ENCODE data around the gene DGKB.

DGKB gene

DNA sequence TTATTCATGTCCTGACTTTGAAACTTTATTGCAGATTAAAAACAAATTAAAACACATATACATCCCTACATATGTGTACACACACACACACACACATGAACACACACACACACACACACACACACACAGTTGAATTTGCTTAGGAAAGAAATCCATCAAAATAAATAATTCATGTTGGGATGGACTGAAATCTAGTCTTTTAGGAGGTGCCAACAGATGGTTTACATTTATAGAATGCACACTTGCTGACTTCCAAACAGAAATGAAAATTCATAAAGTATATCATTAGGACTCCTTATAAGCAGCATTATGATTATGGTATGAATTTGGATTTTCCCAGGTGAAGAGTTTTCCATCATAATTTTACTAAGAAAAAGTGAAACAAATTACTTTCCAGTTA lies 642.5 kb downstream of the DGKB start:
- no peak for DNase-seq

DNA sequence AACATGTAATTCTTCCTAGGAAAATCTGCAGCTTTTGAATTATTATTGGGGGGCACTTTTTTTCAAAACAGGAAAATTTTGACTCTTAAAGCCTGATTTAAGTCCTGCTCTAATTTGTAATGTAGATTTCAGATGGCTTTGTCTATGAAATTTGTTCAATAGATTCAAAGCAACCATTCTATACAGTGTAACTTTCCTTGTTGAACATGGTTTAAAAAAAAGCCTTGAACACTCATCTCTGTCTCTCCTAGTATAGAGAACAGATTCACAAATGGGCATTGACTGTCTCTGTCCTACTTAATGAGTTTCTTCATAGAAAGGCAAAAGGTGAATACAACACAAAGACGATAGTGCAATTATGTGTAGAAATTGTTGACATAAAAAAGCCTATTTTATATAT lies 643.7 kb downstream of the DGKB start:
- no peak for DNase-seq

DNA sequence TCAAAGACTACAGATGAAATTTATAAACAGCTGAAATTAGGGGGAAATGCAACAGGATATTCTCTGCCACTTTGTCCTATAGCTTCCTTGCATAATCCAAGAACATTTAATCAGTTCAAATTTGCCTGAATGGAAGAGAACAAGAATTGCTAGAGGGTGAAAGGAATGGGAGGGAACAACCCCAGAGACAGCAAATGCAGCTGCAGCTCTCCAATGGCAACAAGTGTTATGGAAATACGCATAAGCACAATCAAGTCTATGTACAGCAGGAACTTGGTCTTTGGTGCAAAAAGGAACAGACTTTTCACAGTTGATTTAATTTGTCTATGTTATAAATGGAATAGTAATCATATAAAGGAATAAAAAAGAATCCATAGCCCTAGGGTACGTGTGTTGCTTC lies 644.1 kb downstream of the DGKB start:
- DNase-seq = no peak

DNA sequence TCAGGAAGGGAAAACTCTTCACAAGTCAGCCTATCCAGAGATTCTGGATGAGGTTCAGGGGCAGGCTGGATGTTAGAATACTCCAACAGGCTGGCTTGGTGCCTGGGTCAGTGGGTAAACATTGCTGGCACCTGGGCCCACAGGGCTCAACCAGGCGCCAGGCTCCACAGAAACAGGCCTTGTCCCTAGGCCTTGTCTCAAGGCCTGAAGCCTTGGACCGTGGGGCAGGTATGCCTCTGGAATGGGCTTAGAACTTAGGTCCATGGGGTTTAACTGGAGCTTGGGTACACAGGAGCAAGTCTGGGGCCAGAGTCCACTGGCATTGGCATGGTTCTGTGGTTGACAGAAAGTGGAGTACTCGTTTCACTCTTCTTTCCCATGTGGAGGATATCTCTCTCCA lies 650.1 kb downstream of the DGKB start:
- no peak for DNase-seq

DNA sequence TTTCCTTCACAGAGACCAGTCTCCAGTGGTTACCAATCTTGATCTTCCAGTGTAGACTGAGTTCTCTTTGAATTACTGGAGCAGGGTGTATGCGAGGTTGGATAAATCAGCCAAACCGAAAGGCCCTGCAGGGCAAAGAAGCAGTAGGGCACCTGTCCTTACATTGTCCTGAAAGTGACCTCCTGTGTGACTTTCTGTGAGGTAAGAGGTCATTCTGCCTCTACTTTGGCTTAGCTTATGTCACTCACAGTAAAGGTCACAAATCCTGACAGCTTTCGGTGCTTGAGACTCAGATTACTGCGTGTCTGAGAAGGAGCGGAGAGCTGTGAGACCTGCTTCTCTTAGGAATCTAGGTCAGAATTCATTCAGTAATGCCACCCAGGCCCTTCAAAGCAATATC lies 660.4 kb downstream of the DGKB start:
- DNase-seq = no peak

DNA sequence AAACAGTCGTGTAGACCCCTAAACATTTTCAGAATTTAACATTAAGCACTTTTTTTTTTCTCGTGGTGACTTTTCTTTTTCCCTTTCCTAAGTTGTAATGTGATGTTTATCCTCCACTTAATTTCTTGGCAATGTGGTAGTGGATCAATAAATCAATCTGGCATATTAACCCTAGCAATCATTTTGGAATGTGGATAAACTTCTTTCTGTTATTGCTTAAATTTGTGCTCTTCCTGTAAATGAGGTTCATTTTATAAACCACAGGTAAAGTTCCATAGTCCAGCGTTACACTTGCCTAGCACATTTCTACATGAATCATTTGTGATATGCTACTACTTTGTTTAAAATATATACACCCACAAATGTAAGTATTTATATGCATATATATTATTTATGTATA lies 665.7 kb downstream of the DGKB start:
- no peak for DNase-seq

DNA sequence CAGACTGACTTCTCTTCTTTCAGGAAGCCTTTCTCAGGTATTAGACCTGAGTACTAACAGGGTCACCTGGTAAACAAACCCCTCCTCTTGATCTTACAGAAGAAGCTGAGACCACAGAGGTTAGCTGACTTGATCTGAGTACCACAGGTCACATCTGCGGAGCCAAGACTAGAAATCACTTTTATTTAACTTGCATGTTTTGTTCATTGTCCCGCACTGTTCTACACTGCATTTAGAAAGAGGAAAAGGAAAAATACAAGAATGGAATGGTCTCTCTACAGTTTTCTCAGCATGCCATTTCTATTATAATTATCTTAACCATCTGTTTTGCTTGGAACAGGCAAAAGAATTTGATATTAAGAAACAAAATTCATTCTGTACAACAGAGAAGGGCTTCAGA lies 667.5 kb downstream of the DGKB start:
- DNase-seq = no peak

DNA sequence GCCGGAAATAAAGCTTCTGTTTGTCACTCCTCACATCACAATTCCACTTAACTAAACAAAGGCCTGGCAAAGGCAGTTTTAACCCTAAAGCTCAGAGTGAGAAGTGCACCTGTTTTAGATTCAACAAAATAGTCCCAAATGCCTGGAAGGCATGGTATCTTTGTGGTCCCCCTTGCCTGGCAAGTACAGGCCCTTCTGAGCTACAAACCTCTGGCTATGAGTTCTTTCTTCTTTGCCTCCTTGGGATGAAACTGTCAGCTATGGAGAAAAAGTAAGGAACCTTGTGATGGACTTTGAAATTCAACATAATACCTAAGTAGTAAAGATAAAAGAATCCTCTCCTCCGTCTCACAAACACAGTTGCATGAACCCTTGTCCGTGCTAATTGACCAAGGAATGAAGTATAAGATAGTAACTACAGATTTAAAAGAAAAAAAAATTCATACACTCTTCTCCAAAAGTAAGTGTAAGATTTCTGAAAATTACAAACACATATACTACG lies 668.6 kb downstream of the DGKB start:
- no peak for DNase-seq

DNA sequence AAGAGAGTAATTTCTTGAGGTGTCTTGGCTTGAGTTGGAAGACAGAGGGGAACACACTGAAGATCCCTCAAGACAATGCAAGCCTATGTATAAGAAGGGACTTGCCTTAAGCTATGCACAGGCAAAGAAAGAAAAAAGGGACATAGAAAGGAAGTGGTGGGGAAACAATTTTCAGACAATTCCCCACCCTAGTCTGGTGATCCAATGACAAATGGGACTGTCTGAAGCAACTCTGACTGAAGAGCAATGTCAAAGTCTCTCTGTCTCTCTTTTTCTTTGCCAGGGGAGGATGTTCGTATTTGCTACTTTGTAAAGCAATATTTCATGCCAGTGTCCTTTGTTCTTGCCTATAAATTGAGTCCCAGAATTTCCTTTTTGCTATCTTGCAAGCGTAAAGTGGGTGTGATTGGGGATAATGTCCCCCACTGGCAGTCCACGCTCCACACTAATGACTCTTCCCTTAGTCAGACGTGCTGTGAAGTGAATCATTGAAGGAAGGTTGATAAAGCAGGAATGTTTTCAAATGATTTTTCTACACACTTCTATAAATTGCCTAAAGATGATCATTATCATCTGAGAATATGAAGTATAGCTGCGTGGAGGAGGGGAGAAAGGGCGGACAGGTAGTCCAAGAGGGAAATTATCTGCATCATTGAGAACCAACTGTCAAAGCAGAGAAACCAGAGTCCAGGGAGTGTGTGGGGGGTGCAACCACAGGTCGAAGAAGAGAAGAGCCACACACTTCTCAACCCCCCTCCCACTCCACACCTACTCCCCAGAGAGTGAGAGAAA lies 669.3 kb downstream of the DGKB start:
- peak; percentile 81 for DNase-seq

DNA sequence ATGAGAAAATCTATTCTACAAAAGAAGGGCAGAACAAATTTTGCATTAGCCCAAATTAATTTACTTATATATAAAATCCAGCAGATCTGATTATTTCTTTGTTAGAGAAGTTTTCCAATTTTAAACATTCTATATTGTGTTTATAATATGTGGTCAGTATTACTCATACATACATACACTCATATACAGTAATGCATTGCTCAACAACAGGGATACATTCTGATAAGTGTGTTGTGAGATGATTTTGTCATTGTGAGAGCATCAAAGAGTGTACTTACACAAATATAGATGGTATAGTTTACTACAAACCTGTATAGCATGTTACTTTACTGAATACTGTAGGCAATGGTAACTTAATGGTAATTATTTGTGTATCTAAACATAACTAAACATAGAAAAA lies 673.5 kb downstream of the DGKB start:
- no peak for DNase-seq

DNA sequence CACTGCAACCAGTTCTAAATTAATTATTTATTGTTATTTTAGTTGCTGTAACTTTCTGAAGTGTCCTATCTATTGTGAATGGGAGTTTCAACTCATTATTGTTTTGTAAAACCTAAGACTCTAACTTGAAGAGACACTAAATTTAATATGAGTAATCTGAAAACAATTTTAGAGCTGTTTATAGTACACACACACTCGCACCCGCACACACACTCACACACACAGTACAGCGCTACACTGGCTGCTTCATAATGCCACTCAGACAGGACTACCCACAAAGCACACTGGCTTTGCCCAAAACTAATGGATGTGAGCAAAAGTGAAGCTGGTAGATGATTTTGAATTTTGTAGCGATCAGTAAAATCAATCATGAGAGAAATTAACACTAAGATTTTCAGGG lies 674.2 kb downstream of the DGKB start:
- no peak for DNase-seq

DNA sequence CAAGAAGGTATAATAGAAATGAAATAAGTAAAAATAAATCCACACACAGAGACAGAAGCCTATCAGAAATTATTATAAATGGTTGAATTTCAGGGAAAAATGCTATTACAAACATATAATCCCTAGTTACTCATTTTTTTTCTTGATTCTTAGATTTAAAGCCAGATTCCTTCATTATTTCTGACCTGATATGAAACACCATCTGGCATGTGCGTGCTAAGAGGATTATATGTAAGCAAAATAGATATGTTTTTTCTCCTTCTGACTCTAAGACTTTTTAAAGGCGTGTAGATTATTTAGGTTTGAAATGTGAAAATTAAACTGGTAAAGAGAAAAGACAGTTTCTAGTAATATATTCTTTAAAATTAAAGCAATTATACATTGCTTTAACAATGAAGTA lies 676.4 kb downstream of the DGKB start:
- DNase-seq = no peak

DNA sequence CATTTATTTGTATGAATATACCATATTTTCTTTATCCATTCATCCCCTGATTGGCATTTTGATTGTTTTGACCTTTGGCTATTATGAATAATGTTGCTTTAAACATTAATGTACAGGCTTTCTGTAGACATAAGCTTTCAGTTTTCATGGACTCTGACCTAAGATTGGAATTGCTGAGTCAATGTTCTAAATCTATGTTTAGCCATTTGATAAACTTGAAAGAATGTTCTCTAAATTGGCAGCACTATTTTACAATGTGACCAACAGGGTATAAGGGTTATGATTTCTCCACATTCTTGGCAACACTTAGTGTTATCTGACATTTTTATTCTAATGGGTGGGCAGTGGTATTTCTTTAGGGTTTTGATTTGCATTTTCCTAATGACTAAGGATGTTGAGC lies 683.4 kb downstream of the DGKB start:
- DNase-seq = no peak

DNA sequence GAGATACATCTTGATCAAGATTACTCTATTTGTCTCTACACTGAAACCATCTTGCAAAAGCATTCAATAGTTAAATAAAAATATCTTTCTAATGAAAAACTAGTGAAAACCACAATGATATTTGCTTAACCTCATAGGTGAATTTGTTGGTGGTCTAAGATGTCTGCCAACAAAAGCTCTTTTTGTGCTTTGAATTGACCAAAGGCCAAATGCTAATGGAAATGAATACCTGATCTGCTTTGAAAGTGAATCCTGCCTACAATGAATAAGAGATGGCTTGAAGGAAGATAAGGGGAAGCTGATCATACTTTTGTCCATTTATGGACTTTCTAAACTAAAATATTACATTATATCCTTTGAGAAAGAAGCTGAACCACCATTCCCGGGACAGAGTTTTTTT lies 684.2 kb downstream of the DGKB start:
- DNase-seq = no peak

DNA sequence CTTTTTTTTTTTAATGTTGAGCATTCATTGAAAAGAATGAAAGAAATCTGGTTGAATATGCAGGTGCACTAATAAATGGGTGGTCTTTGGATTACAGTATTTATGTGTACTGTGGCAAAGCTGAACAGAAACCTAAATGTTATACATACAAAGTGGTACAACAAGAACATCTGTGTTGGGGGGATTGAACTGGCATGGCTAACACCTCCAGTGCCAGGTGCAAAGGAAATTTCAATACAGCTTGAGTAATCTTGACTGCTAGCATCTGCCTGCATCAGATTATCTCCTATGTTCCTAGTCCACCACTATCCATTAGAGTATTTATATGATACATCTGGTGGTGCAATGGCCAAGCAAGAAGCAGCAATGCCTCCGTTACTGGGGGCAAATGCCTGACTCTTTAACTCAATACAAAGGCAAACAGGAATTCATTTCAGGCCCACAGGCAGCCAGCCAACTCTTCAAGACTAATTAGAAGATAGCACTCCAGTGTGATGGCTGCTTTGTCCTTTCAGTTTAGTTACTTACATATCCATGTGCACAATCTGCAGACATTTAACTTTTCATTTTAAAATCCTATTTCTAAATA lies 692.6 kb downstream of the DGKB start:
- peak; percentile 10 for DNase-seq

DNA sequence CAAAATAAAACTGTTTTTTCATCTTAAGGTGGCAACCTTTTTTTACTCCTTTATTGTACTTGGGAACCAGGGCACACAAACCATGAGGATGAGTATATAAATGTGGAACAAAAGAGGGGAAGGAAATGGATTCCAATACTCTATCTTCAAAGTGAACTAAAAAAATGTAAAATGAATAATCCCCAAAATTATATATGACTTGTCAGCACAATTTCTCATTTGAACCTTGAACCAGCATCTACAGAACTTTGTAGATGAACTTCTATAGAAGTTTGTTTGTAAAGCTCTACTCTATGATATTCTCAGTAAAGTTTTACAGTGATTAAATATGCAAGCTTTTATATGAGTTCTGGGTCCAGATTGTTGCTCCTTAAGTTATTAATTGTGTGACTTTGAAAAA lies 694.8 kb downstream of the DGKB start:
- DNase-seq = no peak

DNA sequence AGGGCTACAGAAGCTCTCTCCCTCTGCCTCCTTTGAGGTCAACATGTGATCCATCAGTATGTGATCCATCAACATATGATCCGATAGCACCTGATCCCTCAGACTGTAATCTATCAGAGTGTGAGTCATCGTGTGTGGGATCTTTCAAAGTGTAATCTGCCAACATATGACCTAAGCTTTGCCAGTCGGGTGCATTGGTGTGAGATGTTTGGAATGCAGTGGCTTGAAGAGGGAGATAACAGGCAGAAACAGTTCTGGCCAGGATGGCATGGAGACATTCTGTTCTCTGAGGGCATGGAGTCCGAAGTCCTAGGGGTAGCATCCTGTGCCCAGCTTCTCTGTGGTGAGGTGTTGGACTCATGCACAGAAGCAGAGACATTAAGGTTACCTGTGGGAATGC lies 695.4 kb downstream of the DGKB start:
- DNase-seq = no peak

DNA sequence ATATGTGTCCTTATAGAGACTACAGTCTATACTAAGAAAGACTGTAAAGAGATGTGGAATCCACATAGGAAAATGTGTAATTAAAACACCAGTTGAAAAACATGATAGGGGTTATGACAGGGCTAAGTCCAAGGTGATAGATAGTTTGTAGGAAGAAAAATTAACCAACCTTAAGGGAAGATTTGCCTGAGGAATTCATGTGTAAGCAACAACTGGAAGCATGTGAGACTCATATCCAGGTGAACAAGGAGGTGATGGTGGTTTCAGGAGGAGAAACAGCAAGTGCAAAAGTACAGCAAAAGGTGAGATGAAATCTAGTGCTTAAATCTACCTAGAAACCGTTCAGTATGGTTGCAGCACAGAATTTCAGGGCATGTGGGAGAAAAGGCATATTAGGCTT lies 696.4 kb downstream of the DGKB start:
- no peak for DNase-seq

DNA sequence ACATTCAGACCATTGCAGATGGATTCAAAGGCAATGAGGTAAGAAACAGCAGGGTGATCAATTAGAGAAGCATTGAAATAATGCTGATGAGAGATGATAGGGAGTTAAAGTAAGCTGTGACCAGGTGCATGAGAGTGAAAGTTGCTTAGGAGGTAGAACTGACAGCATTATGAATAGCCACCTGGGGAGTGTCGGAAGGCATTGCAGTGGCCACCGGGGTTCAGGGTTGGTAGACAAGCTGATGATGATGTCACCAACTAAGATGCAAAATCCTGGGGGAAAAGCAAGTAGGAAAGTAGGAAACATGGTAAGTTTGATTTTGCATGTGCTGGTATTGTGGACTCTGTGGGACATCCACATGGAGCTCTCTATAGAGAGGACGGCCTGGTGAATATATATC lies 701.2 kb downstream of the DGKB start:
- DNase-seq = no peak

DNA sequence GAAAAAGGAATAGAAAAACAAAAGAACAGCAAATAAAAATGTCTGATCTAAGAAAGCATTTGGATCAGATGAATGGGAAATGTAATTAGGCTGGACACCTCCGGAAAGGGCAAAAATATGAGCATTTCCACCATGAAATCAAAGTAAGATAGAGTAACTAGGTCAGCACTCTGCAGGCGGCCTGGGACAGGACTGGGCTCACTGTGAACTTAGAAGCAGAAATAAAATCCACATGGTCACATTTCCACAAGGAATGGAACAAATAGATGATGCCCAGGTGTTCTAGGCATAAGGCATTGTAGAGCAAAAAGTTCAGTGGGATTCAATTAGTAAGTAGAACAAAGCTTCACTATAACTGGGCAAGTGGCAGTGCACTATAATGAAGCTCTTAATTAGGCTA lies 703.2 kb downstream of the DGKB start:
- no peak for DNase-seq

DNA sequence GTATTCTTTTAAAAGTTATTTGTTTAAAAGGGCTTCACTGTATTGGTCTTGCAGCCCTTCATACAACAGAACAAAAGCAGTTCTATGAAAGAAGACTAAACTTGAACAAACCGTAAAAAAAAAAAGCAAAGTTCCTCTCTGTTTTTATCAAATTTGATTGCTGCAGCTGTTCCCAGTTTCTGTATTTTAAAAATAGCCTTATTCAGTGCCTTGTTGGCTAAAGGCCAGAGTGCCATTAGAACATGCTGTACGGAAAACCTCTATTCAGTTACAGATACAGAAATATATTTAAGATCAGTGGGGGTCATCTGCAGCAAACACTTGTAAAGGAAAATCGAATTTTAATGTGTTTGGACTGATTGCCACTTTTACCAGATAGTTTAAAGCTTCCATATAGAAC lies 705.3 kb downstream of the DGKB start:
- no peak for DNase-seq

DNA sequence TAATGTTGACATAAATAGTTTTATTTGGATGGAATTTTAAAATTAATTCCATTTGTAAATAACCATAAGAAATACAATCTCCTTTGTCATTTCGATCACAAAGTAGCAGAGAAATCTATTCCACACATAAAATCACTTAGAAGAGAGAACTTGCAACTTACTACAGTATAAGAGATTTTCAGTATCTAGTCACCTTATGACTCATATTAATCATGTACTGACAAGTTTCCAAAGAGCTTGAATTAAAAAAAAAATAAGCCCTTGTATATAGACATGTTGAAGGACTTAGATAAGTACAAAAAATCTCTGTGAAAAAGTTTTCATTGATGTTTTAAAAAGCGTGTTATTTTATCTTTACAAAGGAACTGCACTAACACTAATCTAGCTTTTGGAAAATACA lies 706.0 kb downstream of the DGKB start:
- no peak for DNase-seq

DNA sequence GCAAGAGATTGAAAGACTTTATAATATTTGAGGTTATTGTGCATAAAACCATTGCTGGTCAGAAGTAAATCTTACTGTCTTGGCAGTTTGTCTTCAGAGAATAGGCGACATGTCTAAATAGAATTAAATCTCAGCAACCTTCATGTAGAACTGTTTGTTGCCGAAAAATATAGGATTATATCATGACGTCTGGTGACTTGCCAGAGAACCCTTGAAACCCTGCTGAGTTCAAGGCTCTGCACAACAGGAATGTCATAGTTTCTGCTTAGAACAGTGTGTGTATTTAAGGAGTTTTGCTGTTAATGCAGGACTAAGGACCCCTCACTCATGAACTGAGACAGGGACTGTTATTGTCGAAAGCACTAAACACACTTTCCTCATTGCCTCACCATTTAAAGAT lies 706.7 kb downstream of the DGKB start:
- DNase-seq = no peak

DNA sequence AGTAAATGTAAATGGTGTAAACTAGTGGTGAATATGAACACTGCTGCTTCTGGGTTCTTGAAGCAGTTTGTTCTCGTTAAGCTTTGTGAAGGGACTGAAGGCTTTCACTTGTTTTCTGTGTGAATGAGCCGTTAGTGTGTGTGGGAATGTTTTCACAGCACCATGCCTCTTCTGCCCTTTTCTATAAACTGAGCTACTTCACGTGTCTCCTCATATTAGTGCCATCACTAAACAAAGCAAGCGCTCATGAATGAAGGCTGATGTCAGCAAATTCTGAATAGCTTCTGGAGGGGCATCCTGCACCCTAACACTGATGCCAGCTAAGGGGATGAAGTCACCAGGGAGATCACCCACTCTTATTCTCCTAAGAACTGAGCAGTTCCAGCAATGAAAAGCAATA lies 707.5 kb downstream of the DGKB start:
- no peak for DNase-seq

DNA sequence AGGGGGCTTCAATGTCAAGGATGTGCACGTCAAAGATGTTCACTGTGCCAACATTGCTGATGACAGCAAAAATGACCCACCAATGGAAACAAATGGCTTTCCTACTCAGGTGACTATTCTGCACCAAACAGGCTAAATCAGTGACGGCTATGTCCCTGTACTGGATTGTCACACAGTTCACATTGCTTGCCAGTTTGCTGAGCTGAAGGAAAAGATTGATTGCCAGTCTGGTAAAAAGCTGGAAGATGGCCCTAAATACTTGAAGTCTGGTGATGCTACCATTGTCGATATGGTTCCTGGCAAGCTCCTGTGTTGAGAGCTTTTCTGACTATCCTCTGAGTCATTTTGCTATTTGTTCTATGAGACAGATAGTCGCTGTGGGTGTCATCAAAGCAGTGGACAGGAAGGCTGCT lies 710.9 kb downstream of the DGKB start:
- no peak for DNase-seq

All from NCI-H2107 (cell line).